Smooth muscle cell (in vitro differentiated cells): ENCODE measurements around the gene KIF27. TPM values are rescaled to one million over a fixed set of nuclear protein-coding genes. Genes with fewer than 3 reads are reported as not detected.
"Not testable (repeated sequence)": the region's sequence is repeated elsewhere in the genome, so short reads cannot be mapped to it uniquely, and the experiment has no call there.

Source experiments
- DNase-seq: peaks from one replicate; lab custom pipeline; 2025; ENCODE audit not compliant: unreplicated experiment; lab: John Stamatoyannopoulos, UW
- H2AFZ ChIP-seq: fragments of 200-600 bp; sonication (generic); 2 replicates; pipeline ENCODE4 v1.6.0; 2016; ENCODE audit warnings: antibody characterized with exemption, low read depth, mild to moderate bottlenecking
- H3F3A ChIP-seq: fragments of 200-600 bp; sonication (generic); 2 replicates; pipeline ENCODE4 v1.6.0; 2017; ENCODE audit warnings: antibody characterized with exemption, low read depth
- H3K27ac ChIP-seq: fragments of 200-600 bp; sonication (generic); 2 replicates; pipeline ENCODE4 v1.5.1; 2016; ENCODE audit warnings: low read depth, mild to moderate bottlenecking
- H3K27me3 ChIP-seq: fragments of 200-600 bp; sonication (generic); 2 replicates; pipeline ENCODE4 v1.6.1; 2016; ENCODE audit warnings: low read depth, mild to moderate bottlenecking
- H3K36me3 ChIP-seq: fragments of 200-600 bp; sonication (generic); 2 replicates; pipeline ENCODE4 v1.5.1; 2016; ENCODE audit warnings: low read depth
- H3K4me1 ChIP-seq: fragments of 200-600 bp; sonication (generic); 2 replicates; pipeline ENCODE4 v1.5.1; 2016; ENCODE audit warnings: low read depth
- H3K4me2 ChIP-seq: fragments of 200-600 bp; sonication (generic); 2 replicates; pipeline ENCODE4 v1.6.0; 2016; ENCODE audit warnings: mild to moderate bottlenecking
- H3K4me3 ChIP-seq: fragments of 200-600 bp; sonication (generic); 2 replicates; pipeline ENCODE4 v1.5.1; 2016; ENCODE audit warnings: mild to moderate bottlenecking
- H3K79me2 ChIP-seq: fragments of 200-600 bp; sonication (generic); 2 replicates; pipeline ENCODE4 v1.6.0; 2016; ENCODE audit warnings: low read depth, mild to moderate bottlenecking
- H3K9ac ChIP-seq: fragments of 200-600 bp; sonication (generic); 2 replicates; pipeline ENCODE4 v1.6.0; 2016; ENCODE audit warnings: low read depth
- H3K9me3 ChIP-seq: fragments of 200-600 bp; sonication (generic); replicated peaks from 2 replicates; pipeline ENCODE4 v1.5.1; 2016; ENCODE audit warnings: low read depth
- H4K20me1 ChIP-seq: fragments of 200-600 bp; sonication (generic); 2 replicates; pipeline ENCODE4 v1.6.0; 2016; ENCODE audit warnings: low read depth
- CTCF ChIP-seq: fragments of 200-600 bp; sonication (generic); IDR thresholded peaks from 2 replicates; pipeline ENCODE4 v1.5.1; 2017; ENCODE audit warnings: borderline replicate concordance, mild to moderate bottlenecking, antibody characterized with exemption; ENCODE audit not compliant: insufficient read depth, poor library complexity, severe bottlenecking
- WGBS: methylation state at CpG from one replicate; pipeline ENCODE4 v1.1.7; 2016; ENCODE audit warnings: low lambda C conversion rate; 5-methylcytosine and 5-hydroxymethylcytosine counted together
- polyA plus RNA-seq: library from polyadenylated mRNA; unstranded; fragments of >200 nt; fragmentation: Nextera tagmentation; extraction: Ambion mirVana; gene quantifications from 2 replicates; pipeline ENCODE4 v1.2.1, GENCODE V29; 2016
- total RNA-seq: library from RNA; depleted of rRNA; stranded (reverse); fragments of >200 nt; gene quantifications from 2 replicates; pipeline ENCODE4 v1.2.3, GENCODE V29; 2014

Gene KIF27
- total and polyA plus RNA-seq, 2 experiments from 2014 or later, result 1.9 to 11.0 TPM

GRCh38 chr9:83927591-83927990, 6.4 kb upstream of the KIF27 start:
- Histone ChIP-seq H4K20me1 (no peaks in the 10 kb centered on the region), H3K4me2 (no peak overlapping the region), H3F3A (no peaks in the 10 kb centered on the region), H3K79me2 (no peaks in the 10 kb centered on the region), H3K36me3 (no peaks in the 10 kb centered on the region), H3K9ac (no peak overlapping the region), H3K4me1 (no peaks in the 10 kb centered on the region), H3K27me3 (no peaks in the 10 kb centered on the region), H3K9me3 (no peaks in the 10 kb centered on the region), H2AFZ (no peak overlapping the region), H3K27ac (no peak overlapping the region), H3K4me3 (no peak overlapping the region)
- WGBS, result 95% methylated on average over 1 of the region's 1 CpG
- TF ChIP-seq CTCF, result no peak
- DNase-seq, result no peak

DNA sequence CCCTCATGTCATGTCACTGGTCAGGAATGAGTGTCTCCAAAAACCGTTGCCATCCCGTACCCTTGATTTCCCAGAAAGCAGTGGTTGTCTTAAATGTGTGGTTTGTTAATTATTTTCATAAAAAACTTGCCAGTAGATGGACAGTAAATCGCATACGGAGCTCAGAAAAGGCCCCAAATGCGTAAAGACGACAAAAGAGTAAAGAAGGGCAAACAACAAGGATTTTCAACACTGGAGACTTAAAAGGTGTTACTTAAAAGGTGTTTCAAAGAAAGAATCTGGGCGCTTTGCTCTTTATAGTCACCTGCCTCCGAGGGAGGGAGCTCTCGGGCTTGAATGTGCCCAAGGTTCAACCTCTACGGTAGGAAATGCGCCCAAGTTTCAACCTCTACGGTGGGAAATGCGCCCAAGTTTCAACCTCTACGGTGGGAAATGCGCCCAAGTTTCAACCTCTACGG, 734 bp downstream of the KIF27 start:
- no peak for DNase-seq
- H3K27me3 ChIP-seq, result no peaks in the 10 kb centered on the region
- peak overlapping the region; percentile 80 for H3K4me3 ChIP-seq
- H2AFZ ChIP-seq, result peak overlapping the region; percentile 71
- peaks cover 5% of the 10 kb centered on the region for H3K4me1 ChIP-seq
- H3K4me2 ChIP-seq, result peak overlapping the region; percentile 94
- no peaks in the 10 kb centered on the region for H3K9me3 ChIP-seq
- H3K9ac ChIP-seq, result peak overlapping the region; percentile 92
- no peaks in the 10 kb centered on the region for H3K79me2 ChIP-seq
- no peaks in the 10 kb centered on the region for H3K36me3 ChIP-seq
- peak overlapping the region; percentile 93 for H3K27ac ChIP-seq
- H4K20me1 ChIP-seq, result no peaks in the 10 kb centered on the region
- H3F3A ChIP-seq, result no peaks in the 10 kb centered on the region
- no peak for TF ChIP-seq CTCF
- WGBS, result 4% methylated on average over 16 of the region's 16 CpGs

DNA sequence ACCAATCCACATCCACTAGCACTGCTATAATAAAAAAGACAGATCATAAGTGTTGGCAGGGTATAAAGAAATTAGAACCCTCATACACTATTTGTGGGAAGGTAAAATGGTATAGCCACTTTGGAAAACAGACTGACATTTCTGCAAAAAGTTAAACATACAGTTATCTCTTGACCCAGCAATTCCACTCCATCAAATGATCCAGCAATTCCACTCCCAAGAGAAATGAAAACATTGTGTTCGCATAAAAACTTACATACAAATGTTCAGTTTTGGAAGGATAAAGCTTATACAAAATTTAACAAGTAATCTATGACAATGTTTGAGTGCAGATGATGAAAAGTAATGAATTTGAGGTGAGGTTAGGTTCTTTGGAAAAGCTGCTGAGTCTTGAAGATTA, 2.1 kb downstream of the KIF27 start:
- H3K27ac ChIP-seq, result no peak overlapping the region
- no peak for TF ChIP-seq CTCF
- H3K4me1 ChIP-seq, result peaks cover 5% of the 10 kb centered on the region
- no peaks in the 10 kb centered on the region for H3K27me3 ChIP-seq
- H3K9ac ChIP-seq, result no peak overlapping the region
- no peaks in the 10 kb centered on the region for H4K20me1 ChIP-seq
- no peak overlapping the region for H3K4me3 ChIP-seq
- H3K79me2 ChIP-seq, result no peaks in the 10 kb centered on the region
- no peaks in the 10 kb centered on the region for H3K9me3 ChIP-seq
- H3K4me2 ChIP-seq, result no peak overlapping the region
- H3F3A ChIP-seq, result no peaks in the 10 kb centered on the region
- H3K36me3 ChIP-seq, result no peaks in the 10 kb centered on the region
- 93% methylated on average over 1 of the region's 1 CpG for whole genome bisulfite sequencing
- no peak for DNase-seq
- H2AFZ ChIP-seq, result no peak overlapping the region

GRCh38 chr9:83912194-83912593, 9.0 kb downstream of the KIF27 start:
- 38% methylated on average over 3 of the region's 3 CpGs for WGBS
- DNase-seq, H3K27ac ChIP-seq: not testable (repeated sequence)

More at GRCh38 chr9:83912194-83912593, 9.0 kb downstream of the KIF27 start:
- H3K4me1 ChIP-seq, H3K36me3 ChIP-seq, H4K20me1 ChIP-seq, H3K27me3 ChIP-seq, H3K9me3 ChIP-seq, H3K4me3 ChIP-seq, H2AFZ ChIP-seq, H3F3A ChIP-seq, H3K9ac ChIP-seq, H3K79me2 ChIP-seq, H3K4me2 ChIP-seq: not testable (repeated sequence)
- peak; percentile 45 for TF ChIP-seq CTCF
